D721Med (cell line): Measurements from ENCODE around the gene HSPA1L.
"Not testable (repeated sequence)": the region's sequence is repeated elsewhere in the genome, so short reads cannot be mapped to it uniquely, and the experiment has no call there.

ENCODE experiments used
- DNase-seq: peaks from one replicate; pipeline ENCODE4 v3.0.0; 2011; ENCODE audit warnings: low spot score; ENCODE audit not compliant: insufficient read length
- FAIRE-seq: peaks from 2 replicates; lab custom pipeline; 2011; peaks lifted over from hg19 to GRCh38; lab: Jason Lieb, UNC
- CTCF ChIP-seq: IDR thresholded peaks from 2 replicates; pipeline ENCODE4 v1.5.1; 2012; ENCODE audit warnings: mild to moderate bottlenecking, control low read depth; ENCODE audit not compliant: insufficient read depth; ENCODE audit errors: missing control alignments

HSPA1L gene

GRCh38 chr6:31859923-31860322, 44.8 kb upstream of the HSPA1L start:
- DNase-seq = no peak

DNA sequence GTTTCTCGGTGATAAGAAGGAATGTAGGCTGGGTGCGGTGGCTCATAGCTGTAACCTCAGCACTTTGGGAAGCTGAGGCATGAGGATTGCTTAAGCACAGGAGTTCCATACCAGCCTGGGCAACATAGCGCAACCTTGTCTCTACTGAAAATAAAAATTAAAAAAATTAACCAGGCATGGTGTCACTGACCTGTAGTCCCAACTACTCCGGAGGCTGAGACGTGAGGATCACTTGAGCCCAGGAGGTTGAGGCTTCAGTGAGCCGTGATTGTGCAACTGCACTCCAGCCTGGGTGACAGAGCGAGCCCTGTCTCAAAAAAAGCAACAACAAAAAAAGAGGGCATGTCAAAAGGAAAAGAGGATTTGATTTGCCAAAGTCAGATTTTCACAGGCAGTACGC, 43.6 kb upstream of the HSPA1L start:
- no peak for TF ChIP-seq CTCF
- no peak for DNase-seq
- FAIRE-seq = no peak

More at GRCh38 chr6:31859923-31860322, 44.8 kb upstream of the HSPA1L start:
- FAIRE-seq = no peak
- TF ChIP-seq CTCF = no peak

DNA sequence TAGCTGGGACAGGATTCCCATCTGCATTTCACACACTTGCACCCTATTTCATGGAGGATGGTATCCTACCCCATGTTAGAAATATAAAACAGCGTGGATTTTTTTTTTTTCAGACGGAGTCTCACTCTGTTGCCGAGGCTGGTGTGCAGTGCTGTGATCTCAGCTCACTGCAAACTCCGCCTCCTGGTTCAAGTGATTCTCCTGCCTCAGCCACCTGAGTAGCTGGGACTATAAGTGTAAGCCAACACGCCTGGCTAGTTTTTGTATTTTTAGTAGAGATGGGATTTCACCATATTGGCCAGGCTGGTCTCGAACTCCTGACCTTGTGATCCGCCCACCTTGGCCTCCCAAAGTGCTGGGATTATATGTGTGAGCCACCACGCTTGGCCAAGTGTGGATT, 42.7 kb upstream of the HSPA1L start:
- not testable (repeated sequence) for FAIRE-seq

GRCh38 chr6:31851980-31852718, 37.1 kb upstream of the HSPA1L start:
- FAIRE-seq, DNase-seq: not testable (repeated sequence)

More for the DNA sequence above, 42.7 kb upstream of the HSPA1L start:
- not testable (repeated sequence) for DNase-seq

DNA sequence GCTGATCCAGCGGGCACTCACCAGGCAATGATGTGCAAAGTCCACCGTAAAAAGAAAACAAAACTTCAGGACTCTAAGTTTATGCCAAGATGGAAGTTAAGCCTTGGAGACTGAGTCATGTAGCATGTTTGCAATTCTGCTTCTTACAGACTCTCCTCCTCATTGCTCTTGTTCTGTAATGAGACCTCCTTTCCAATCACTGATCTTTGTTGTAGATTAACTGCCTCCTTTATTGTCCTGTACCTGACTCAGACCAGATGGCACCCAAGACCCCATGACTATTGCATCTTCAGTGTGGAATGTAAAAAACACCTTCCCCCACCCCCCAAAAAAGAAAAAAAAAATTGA, 36.4 kb upstream of the HSPA1L start:
- FAIRE-seq (no peak), DNase-seq (no peak)
- TF ChIP-seq CTCF = no peak

DNA sequence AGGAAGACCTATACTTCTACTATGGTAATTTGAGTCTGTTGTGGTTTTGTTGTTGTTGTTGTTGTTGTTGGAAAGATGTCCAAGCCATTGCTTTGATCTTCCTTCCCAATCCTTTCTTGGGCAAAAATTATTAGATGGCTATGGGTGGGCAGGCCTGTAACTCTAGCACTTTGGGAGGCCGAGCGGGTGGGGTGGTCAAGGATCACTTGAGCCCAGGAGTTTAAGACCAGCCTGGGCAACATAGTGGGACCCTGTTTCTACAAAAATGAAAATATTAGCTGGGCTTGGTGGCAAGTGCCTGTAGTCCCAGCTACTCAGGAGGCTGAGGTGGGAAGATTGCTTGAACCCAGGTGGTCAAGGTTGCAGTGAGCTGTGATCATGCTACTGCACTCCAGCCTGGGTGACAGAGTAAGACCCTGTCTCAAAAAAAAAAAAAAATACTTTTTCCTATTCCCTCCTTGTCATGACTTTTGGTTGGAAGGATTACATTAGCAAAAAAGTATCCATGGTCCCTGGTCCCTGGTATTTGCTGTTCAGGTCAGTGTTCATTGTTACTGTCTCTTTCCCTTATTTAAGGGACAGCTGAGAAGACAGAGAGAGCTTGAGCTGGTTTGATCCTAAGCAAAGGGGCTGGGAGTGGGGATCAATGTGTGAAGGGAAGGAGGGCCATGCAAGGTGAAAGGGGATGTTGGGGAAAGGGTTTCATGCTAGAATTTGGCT, 35.8 kb upstream of the HSPA1L start:
- FAIRE-seq (no peak), DNase-seq (no peak)
- TF ChIP-seq CTCF = no peak

DNA sequence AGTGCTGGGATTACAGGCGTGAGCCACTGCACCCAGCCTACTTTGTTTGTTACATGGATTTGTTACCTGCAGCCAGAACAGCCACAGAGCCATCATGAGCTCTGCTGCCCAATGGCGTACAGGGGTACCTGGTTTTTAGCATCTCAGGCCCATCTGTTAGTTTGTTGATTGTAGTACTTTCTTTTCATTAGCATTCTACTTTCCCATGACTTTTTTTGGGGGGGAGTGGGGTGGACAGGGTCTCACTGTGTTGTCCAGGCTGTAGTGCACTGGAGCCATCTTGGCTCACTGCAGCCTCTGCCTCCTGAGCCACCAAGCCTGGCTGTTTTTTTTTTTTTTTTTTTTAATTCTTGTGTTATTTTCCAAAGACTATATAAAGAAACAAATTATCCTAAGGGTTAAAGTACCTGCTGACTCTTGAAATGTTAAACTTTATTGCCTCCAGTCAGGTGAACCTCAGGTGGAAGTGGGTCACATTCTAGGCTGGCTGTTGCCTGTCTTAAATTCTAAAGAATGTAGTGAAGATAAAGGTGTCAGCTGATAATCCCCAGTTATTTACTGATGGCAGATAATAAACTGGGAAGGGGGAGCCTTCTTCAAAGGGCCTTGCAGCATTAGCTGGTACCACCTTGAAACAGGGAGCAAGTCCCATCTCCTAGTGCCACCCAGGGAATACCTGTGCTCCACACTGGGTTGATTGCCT, 32.3 kb upstream of the HSPA1L start:
- no peak for FAIRE-seq
- DNase-seq = no peak
- TF ChIP-seq CTCF = no peak

GRCh38 chr6:31844507-31844906, 29.4 kb upstream of the HSPA1L start:
- DNase-seq (no peak), FAIRE-seq (no peak)
- TF ChIP-seq CTCF = no peak
